Stimulated activated CD4-positive, alpha-beta T cell treated with anti-CD3 and anti-CD28 coated beads, Interleukin-15, amount 100 ng/mL, for 48 hours (primary cell): Measurements from ENCODE around the gene RCN2.

Experiments
- DNase-seq, 2 donors: peaks; one replicate each; pipeline ENCODE4 v3.0.0-alpha.2; 2020; ENCODE audit warnings: low read depth in 2 of 2

Gene RCN2

DNA sequence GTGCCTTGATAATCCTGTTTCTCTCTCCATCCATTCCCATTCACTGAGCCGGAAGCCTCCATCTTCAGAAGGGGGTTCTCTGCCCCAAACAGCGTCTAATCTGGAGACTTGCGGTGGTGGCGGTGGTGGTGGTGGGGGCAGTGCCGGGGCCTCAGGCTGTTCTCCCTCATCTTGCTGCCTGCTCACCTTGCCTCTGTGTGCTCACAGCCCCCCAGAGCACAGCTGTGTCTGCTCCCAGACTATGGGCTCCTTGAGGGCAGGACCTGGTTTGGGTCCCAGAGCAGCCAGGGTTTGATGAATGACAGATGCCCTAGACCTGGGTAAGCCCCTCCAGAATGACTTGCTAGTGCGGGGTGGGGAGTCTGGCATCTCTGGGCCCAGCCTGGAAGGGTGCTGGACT lies 62.9 kb downstream of the RCN2 start:
- no peak for DNase-seq

DNA sequence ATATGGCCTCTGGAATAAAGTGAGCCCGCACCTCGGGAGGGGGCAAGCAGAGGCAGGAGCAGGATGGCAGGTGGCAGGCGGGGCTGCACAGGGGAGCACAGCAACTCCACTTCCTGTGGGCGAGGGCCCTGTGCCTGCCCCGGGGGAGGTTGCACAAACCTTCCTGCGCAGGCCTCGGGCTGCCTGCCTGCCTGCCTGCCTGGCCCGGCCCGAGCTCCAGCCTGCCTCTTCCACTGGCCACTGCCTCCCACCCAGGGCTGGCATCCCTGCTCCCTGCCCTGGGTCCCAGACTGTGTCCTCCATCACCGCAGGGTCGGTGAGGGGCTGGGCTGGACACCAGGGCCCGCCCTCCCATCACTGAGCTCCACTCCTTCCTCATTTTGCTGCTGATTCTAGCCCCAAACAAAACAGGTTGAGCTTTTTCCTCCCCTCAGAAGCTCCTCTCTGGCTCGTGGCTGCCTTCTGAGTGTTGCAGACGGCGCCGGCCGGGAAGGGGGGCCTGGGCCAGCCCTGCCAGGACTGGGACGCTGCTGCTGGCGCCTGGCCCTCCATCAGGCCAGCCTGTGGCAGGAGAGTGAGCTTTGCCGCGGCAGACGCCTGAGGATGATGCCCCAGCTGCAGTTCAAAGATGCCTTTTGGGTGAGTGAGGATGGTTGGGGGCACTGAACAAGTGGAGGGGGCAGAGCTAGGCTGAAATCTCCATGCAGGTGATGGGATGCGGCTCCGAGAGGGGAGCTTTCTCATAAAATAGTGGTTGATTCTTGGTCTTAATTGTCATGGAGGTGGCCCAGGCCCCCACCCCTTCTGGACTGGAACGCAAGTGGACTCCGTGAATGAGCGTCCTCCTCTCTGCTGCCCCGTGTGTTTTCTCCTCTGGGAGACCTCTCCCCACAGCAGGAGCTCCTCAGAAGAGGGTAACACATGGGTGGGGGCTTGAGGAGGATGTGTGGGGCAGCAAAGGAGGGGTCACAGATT lies 63.7 kb downstream of the RCN2 start, which contains the start of gene PSTPIP1:
Gene PSTPIP1 (plus strand): TSS at position 156 of the 975 bp plus-strand sequence. CDS start 448 bp downstream, at position 604.
- DNase-seq, result peak; percentile 41 to 63

DNA sequence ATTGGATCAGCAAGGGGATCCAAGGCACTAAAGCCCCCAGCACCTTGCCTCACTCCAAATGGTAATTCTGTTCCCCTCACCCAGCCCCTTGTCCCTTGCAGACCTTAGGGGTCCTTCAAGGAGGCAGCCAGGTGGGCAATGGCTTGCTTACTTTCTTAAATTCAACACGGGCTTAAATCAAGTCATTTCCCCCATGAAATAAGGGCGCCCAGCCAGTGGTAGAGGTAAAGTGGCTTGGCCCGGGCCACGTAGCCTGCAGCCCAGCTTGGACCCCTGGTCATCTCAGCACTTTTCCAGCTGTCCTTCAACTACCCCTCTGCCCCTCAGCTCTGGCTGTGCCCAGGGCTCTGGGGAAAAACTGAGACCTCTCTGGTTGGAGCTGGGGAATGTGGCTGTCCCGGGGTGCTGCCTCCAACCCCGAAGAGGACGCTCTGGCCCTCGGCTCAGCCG lies 64.6 kb downstream of the RCN2 start:
- no peak for DNase-seq

DNA sequence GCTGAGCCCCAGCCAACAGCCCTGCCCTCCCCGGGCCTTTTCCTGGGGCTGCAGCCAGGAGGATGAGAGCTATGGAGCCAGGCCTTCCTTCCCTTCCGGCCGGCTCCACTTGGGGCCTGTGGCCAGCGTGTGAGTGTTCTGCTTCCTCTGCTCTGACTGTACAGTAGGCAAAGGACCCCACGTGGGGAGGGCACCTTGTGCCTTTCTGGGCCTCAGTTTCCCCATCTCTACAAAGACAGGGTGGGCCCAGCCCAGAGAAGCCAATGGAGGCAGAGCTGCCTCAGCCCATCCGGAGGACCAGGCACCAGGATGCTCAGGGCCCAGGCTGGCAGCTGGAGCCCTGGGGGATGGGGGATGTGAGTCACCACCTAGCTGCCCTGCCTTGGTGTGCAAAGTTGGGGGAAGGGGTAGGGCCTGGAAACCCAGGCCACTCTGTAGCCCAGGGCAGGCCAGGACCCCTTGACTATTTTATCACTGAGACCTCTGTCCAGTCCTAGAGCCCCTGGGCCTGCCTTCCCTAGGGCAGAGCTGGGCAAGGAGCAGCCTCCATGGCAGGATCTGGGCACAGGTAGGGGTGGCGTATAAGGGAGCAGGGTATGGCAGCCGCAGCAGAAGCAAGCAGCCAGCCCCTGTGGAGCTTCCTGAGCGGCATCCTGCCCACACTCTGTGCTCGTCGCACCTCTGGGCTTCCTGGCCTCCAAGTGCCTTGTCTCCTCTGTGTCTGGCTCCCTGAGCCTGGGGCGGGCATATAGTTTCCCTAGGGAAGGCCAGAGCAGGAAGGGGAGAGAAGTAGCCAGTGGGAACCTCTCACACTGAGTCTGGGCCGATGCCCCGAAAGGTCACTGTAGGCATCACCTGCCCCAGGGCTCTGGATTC lies 65.2 kb downstream of the RCN2 start:
- peak; percentile 28 to 62 for DNase-seq

DNA sequence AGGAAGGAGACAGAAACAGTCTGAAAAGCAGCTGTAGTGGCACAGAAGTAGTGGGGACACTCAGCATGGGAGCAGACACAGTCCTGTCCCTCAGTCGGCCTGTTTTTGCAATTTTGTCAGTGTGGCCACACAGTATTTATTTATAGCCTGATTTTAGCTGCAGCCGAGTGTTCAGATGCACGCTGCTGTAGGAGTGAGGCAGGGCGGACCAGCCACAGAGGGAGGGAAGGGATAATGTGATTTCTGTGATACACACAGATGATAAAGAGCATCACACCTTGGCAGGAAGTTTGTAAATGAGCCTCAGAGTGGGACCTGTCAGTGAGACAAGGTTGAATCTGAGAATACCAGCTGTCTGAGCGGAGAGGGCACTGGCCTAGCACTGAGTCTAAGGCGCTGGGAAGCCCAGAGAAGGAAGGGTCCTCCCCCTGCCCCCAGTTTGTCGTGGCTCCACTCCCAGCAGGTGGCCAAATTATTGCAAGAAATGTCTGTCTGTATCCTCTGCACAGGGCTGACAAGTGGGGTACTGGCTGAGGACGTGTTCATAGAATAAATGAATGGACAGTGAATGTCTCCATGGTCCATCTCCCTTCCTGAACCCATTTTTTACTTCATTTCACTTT lies 67.2 kb downstream of the RCN2 start:
- no peak for DNase-seq

DNA sequence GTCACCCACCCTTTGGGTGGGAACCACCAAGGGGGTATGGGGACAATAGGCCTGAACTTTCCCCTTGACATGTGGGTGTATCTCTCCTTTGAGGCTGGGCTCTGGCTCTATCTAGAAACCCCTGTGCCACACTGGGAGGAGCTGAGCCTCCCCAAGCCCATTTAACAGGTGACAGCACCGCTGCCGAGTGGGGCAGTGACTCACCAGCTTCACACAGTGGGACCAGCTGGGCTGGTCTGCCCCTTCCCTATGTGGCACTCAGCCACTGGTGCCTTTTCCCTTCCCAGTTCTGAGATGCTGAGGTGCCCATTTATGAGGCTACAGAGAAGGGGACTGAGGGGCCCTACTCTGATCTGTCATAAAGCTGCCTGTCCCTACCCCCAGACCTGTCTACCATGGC lies 68.4 kb downstream of the RCN2 start:
- DNase-seq, result no peak

DNA sequence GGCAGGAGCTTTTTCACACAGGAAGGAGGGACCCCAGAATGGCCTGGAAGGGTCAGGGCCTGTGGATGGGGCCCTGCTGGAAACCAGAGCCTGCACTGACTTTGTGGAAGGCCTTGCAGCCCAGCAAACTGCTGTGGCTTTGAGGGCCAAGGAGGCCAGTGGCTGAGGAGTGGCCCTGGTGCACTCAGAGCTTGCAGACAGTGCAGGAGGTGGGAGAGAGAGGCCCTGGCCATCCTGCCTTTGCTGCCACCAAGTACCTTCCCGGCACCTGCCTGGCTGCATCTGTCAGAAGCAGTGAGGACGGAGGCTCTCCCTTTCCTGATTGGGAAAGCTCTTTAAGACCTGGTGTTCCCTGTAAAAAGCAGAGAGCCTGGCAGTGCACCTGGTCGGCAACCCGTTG lies 69.8 kb downstream of the RCN2 start:
- DNase-seq, result no peak

DNA sequence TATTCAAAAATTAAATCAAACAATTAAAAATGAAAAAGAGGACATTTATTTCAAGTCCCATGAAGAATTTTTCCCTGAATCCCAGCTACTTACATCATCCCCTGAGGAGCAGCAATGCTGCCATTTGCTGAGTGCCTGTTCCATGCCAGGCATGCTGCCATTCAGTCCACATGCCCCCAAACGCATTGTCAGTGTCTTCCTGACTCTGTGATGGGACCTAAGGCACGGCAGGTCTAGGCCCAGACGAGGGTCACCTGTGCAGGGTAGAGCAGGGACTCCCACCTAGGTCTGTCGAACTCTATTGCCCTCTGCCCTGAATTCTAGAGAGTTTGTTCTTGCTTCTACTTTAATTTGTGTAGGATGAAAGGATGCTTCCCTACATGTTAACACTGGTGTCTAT lies 70.4 kb downstream of the RCN2 start:
- DNase-seq, result no peak

DNA sequence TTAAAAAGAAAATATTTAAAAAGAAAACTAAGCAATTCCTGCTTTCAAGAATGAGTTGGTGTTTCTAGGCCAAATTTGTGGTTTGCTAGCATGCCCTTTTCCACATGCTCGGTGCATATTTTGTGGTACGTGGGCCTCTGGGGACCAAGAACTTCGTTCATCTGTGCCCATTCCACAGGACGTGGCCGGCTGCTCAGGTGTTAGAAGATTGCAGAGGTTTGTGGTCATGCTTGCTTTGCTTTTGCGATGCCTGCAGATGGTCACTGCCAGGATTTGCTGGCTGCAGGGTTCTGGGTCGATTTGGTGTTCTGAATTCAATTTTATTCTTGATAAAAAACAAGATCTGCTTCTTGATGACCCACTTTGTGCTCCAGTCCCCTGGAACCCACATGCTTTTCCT lies 70.9 kb downstream of the RCN2 start:
- DNase-seq, result no peak

DNA sequence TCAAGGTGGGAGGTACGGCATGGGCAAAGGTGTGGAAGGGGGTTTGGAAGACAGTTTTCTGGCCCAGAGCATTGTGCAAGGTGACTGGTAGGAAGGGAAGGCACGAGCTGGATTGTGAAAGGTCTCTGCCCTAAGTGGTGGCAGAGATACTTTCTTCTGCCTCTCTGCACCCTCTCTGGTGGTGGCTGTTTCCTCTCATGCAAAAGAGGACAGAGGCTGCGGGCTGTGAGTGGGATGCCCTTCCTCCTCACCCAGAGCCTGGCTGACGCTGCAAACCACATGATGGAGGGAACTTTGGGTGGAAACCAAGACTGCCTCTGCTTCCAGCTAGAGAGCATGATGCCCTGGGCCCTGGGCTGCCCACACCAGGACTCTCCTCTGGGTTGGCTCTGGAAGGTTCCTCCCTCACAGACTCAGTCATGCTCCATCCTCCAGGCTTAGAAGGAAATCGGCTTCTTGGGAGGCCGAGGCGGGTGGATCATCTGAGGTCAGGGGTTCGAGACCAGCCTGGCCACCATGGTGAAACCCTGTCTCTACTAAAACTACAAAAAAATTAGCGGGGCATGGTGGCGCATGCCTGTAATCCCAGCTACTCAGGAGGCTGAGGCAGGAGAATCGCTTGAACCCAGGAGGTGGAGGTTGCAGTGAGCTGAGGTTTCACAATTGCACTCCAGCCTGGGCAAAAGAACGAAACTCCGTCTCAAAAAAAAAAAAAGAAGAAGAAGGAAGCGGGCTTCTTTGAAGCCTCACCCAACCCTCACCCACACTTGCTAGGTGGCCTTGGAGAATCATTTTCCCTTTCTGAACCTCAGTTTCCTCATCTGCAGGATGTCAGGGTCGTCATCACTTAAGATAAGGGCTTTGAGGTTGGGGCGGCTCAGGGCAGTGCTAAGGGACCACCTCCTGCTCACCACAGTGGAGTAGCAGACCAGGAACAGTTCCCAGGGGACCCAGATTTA lies 71.7 kb downstream of the RCN2 start:
- DNase-seq, result peak; percentile 65 to 68
